ENCODE data around the gene PKHD1. TPM values are rescaled to one million over a fixed set of nuclear protein-coding genes. Genes with fewer than 3 reads are reported as not detected.

Gene PKHD1
- total and polyA plus RNA-seq, 2 donors (not counting 1 experiment from before 2014, with no cell fraction given), result not detected

DNA sequence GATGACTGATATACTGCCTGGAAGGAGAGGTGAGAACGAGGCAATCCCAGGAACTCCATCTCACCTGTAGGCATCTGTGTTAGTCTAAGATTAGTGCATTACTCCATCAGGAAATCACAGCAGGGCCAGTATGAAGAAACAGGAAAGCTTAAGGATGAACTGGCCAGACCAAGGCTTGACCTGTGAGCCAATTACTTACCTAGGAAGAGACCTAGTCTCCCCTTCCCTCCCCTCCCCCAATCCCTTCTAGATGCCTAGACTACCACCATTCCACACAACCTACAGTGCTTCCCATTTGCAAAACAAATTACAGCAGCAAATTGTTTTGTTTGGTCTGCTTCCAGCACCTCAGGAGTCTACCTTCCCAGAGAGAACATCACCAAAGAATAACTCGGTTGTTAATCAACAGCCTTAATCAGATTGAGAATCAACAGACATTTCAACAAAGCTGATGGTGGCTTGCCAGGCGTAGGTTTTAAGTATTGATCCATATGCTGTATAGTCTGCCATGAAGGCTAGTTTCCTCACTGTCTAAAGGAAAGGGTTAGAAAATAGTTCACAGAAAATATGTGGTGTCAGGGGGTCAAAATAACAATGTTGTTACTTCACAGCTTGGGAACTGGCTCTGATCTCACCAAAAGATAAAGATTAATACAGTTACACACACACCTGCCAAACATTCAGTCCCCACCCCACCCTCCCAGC, 10.1 kb downstream of the PKHD1 start:
- H3K27me3 Mint-ChIP-seq, result peaks cover 13% of the 10 kb centered on the region
- no peak for DNase-seq
- TF ChIP-seq CTCF (IDR thresholded peaks at IDR 0.05) (no peak), EZH2 (IDR thresholded peaks at IDR 0.05; ENCODE audit: borderline replicate concordance, insufficient read depth, low read depth, low read length, poor library complexity, severe bottlenecking) (no peak)

DNA sequence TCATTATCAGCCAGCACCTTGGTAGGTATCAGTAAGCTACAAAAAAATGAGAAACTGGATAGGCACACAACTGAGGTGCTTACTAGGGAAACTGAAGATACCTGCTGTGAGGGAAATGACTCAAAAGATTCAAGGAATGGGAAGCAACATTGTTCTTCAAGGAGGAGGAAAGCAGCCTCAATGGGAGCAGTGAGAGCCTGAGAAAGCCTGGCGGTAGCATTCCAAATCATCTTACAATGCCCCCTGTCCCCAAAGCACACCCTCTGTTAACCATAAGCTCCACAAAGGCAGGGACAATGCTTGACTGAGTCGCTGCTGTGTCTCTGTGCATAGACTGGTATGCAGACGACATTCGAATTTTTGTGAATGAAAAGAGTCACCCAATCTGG, 10.6 kb downstream of the PKHD1 start:
- ATAC-seq (ENCODE audit: low read depth), result no peak
- Histone ChIP-seq H3K4me2 (replicated peaks; ENCODE audit: low read depth, low read length, poor library complexity, severe bottlenecking) (no peak overlapping the region), H3K79me2 (ENCODE audit: control insufficient read depth, insufficient read depth, low read length) (no peaks in the 10 kb centered on the region), H3K27ac (ENCODE audit: low read length in 2 of 2) (no peak overlapping the region), H4K20me1 (ENCODE audit: control insufficient read depth, insufficient read depth, low read length, poor library complexity, severe bottlenecking) (no peaks in the 10 kb centered on the region), H3K9ac (ENCODE audit: low read length) (no peak overlapping the region), H3K4me3 (ENCODE audit: control extremely low read depth in 1 of 5, extremely low read depth in 1 of 5, insufficient read depth in 1 of 5, low read depth in 2 of 5, low read length in 4 of 5) (no peak overlapping the region), H3K36me3 (replicated peaks in 1 of 2; ENCODE audit: control extremely low read depth in 1 of 2, control insufficient read depth in 1 of 2, extremely low read depth in 1 of 2, insufficient read depth in 2 of 2, low read length in 1 of 2) (no peaks in the 10 kb centered on the region), H3K27me3 (replicated peaks in 1 of 4; ENCODE audit: control extremely low read depth in 1 of 4, control insufficient read depth in 3 of 4, insufficient read depth in 4 of 4, low read length in 3 of 4) (peaks cover 0 to under 1% (median 0%) of the 10 kb centered on the region in 4 experiments), H3K4me1 (ENCODE audit: control insufficient read depth in 2 of 2, insufficient read depth in 2 of 2, low read length in 2 of 2) (no peaks in the 10 kb centered on the region), H2AFZ (ENCODE audit: insufficient read depth, low read depth, low read length, poor library complexity, severe bottlenecking) (no peak overlapping the region), H3K9me3 (ENCODE audit: control extremely low read depth in 1 of 3, control insufficient read depth in 2 of 3, insufficient read depth in 1 of 3, low read length in 2 of 3) (no peaks in the 10 kb centered on the region)
- no peak overlapping the region for H3K4me3 Mint-ChIP-seq
- 100% methylated on average over 1 of the region's 4 CpGs for WGBS (ENCODE audit: insufficient coverage)
- H3K4me1 Mint-ChIP-seq, result no peaks in the 10 kb centered on the region
- no peaks in the 10 kb centered on the region for H3K9me3 Mint-ChIP-seq (ENCODE audit: insufficient read depth)
- ChIA-PET CTCF (no interaction called here), POLR2A (no interaction called here)
- H3K27me3 Mint-ChIP-seq, result peaks cover 17% of the 10 kb centered on the region
- intact Hi-C loops (cut with micrococcal nuclease), result no loop called here
- H3K27ac Mint-ChIP-seq, result no peak overlapping the region
- no peak for DNase-seq
- TF ChIP-seq CTCF (IDR thresholded peaks at IDR 0.05), result no peak
- TF ChIP-seq EZH2 (IDR thresholded peaks at IDR 0.05; ENCODE audit: borderline replicate concordance, insufficient read depth, low read depth, low read length, poor library complexity, severe bottlenecking), result no peak

More for the DNA sequence above, 10.1 kb downstream of the PKHD1 start:
- Mint-ChIP-seq H3K4me1 (no peaks in the 10 kb centered on the region), H3K27ac (no peak overlapping the region), H3K9me3 (ENCODE audit: insufficient read depth) (no peaks in the 10 kb centered on the region), H3K4me3 (no peak overlapping the region)
- Histone ChIP-seq H3K27me3 (replicated peaks in 1 of 4; ENCODE audit: control extremely low read depth in 1 of 4, control insufficient read depth in 3 of 4, insufficient read depth in 4 of 4, low read length in 3 of 4) (no peaks in the 10 kb centered on the region), H3K36me3 (replicated peaks in 1 of 2; ENCODE audit: control extremely low read depth in 1 of 2, control insufficient read depth in 1 of 2, extremely low read depth in 1 of 2, insufficient read depth in 2 of 2, low read length in 1 of 2) (no peaks in the 10 kb centered on the region), H3K4me1 (ENCODE audit: control insufficient read depth in 2 of 2, insufficient read depth in 2 of 2, low read length in 2 of 2) (no peaks in the 10 kb centered on the region), H3K4me3 (ENCODE audit: control extremely low read depth in 1 of 5, extremely low read depth in 1 of 5, insufficient read depth in 1 of 5, low read depth in 2 of 5, low read length in 4 of 5) (no peak overlapping the region), H3K4me2 (replicated peaks; ENCODE audit: low read depth, low read length, poor library complexity, severe bottlenecking) (no peak overlapping the region), H3K79me2 (ENCODE audit: control insufficient read depth, insufficient read depth, low read length) (no peaks in the 10 kb centered on the region), H2AFZ (ENCODE audit: insufficient read depth, low read depth, low read length, poor library complexity, severe bottlenecking) (no peak overlapping the region), H3K9ac (ENCODE audit: low read length) (no peak overlapping the region), H3K9me3 (ENCODE audit: control extremely low read depth in 1 of 3, control insufficient read depth in 2 of 3, insufficient read depth in 1 of 3, low read length in 2 of 3) (no peaks in the 10 kb centered on the region), H3K27ac (ENCODE audit: low read length in 2 of 2) (no peak overlapping the region), H4K20me1 (ENCODE audit: control insufficient read depth, insufficient read depth, low read length, poor library complexity, severe bottlenecking) (no peaks in the 10 kb centered on the region)
- intact Hi-C loops (cut with micrococcal nuclease), result no loop called here
- ChIA-PET POLR2A (no interaction called here), CTCF (no interaction called here)
- ATAC-seq (ENCODE audit: low read depth), result no peak
- no CpG with 5 or more reads among the region's 3 CpGs for WGBS (ENCODE audit: insufficient coverage)

Measured in B cell (primary cell).